ENCODE measurements around the gene NPBWR2. TPM values are rescaled to one million over a fixed set of nuclear protein-coding genes. Genes with fewer than 3 reads are reported as not detected.

The NPBWR2 gene
- total RNA-seq, 1 experiment from 2014 or later = not detected

DNA sequence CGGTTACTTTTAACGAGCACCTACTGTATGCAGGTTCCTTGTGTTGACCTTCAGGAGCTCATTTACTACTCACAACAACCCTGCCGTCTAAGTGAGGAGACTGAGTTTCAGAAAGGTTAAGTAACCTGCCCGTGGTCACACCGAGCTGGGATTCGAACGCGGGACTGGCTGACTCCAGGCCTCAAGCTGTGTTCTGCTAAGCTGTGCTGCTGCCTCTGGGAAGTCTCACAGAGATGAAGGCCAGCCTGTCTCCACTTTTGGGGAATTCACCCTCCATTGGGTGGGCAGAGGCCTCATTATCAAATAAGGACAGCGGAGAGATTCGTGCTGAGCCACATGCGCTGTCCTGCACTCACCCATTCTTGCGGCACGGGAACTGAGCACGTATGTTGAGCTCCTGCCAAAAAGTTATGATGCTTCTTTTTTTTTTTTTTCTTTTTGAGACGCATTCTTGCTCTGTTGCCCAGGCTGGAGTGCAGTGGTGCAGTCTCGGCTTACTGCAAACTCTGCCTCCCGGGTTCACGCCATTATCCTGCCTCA lies 31.0 kb upstream of the NPBWR2 start:
- no peak for ATAC-seq
- no peak overlapping the region for H3K9ac ChIP-seq (ENCODE audit: low read length)
- H3K79me2 ChIP-seq (ENCODE audit: insufficient read depth, low read length) = no peaks in the 10 kb centered on the region
- no peaks in the 10 kb centered on the region for H4K20me1 ChIP-seq (ENCODE audit: insufficient read depth)
- CTCF ChIA-PET = no interaction called here
- no peak overlapping the region for H3K27ac ChIP-seq (ENCODE audit: low read depth, low read length)
- no peaks in the 10 kb centered on the region for H3K9me2 ChIP-seq (ENCODE audit: insufficient read depth)
- no peak for DNase-seq (ENCODE audit: low read depth, low spot score)
- no peaks in the 10 kb centered on the region for H3K36me3 ChIP-seq (ENCODE audit: control insufficient read depth in 1 of 2, insufficient read depth in 2 of 2, low read length in 2 of 2)
- no peaks in the 10 kb centered on the region for H3K4me1 ChIP-seq (ENCODE audit: control insufficient read depth in 1 of 2, insufficient read depth in 2 of 2, low read length in 2 of 2)
- no TSS peak for BruUV-seq (replicated peaks)
- intact Hi-C loops (cut with micrococcal nuclease) = no loop called here
- H3K27me3 ChIP-seq (ENCODE audit: insufficient read depth, low read length) = no peaks in the 10 kb centered on the region
- H3K4me3 ChIP-seq (replicated peaks in 1 of 2; ENCODE audit: low read depth in 1 of 2, low read length in 2 of 2) = no peak overlapping the region
- H3K4me2 ChIP-seq (ENCODE audit: low read length) = no peak overlapping the region
- H2AFZ ChIP-seq (ENCODE audit: low read depth, low read length, poor library complexity, severe bottlenecking) = no peak overlapping the region
- no peak for TF ChIP-seq ELF1 (IDR thresholded peaks at IDR 0.05; ENCODE audit: borderline replicate concordance, low read depth)
- TF ChIP-seq ZNF274 (IDR thresholded peaks at IDR 0.05; ENCODE audit: low read depth, low read length) = no peak
- no peak for TF ChIP-seq POLR2A (IDR thresholded peaks at IDR 0.05; ENCODE audit: borderline replicate concordance, extremely low read depth, insufficient read depth, insufficient read length)
- TF ChIP-seq YY1 (IDR thresholded peaks at IDR 0.05; ENCODE audit: extremely low read depth, insufficient replicate concordance, low read depth, low read length) = no peak
- no peak for TF ChIP-seq ZFX (IDR thresholded peaks at IDR 0.05)
- TF ChIP-seq, protein P1, sequence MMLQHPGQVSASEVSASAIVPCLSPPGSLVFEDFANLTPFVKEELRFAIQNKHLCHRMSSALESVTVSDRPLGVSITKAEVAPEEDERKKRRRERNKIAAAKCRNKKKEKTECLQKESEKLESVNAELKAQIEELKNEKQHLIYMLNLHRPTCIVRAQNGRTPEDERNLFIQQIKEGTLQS (IDR thresholded peaks at IDR 0.05) = no peak
- TF ChIP-seq, protein P2, sequence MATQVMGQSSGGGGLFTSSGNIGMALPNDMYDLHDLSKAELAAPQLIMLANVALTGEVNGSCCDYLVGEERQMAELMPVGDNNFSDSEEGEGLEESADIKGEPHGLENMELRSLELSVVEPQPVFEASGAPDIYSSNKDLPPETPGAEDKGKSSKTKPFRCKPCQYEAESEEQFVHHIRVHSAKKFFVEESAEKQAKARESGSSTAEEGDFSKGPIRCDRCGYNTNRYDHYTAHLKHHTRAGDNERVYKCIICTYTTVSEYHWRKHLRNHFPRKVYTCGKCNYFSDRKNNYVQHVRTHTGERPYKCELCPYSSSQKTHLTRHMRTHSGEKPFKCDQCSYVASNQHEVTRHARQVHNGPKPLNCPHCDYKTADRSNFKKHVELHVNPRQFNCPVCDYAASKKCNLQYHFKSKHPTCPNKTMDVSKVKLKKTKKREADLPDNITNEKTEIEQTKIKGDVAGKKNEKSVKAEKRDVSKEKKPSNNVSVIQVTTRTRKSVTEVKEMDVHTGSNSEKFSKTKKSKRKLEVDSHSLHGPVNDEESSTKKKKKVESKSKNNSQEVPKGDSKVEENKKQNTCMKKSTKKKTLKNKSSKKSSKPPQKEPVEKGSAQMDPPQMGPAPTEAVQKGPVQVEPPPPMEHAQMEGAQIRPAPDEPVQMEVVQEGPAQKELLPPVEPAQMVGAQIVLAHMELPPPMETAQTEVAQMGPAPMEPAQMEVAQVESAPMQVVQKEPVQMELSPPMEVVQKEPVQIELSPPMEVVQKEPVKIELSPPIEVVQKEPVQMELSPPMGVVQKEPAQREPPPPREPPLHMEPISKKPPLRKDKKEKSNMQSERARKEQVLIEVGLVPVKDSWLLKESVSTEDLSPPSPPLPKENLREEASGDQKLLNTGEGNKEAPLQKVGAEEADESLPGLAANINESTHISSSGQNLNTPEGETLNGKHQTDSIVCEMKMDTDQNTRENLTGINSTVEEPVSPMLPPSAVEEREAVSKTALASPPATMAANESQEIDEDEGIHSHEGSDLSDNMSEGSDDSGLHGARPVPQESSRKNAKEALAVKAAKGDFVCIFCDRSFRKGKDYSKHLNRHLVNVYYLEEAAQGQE (IDR thresholded peaks at IDR 0.05; ENCODE audit: low read depth) = no peak
- no peak for TF ChIP-seq FOSL1 (IDR thresholded peaks at IDR 0.05; ENCODE audit: low read depth)
- TF ChIP-seq RAD21 (IDR thresholded peaks at IDR 0.05; ENCODE audit: low read depth) = no peak
- TF ChIP-seq SRF (IDR thresholded peaks at IDR 0.05; ENCODE audit: low read depth) = no peak
- TF ChIP-seq, protein P3, sequence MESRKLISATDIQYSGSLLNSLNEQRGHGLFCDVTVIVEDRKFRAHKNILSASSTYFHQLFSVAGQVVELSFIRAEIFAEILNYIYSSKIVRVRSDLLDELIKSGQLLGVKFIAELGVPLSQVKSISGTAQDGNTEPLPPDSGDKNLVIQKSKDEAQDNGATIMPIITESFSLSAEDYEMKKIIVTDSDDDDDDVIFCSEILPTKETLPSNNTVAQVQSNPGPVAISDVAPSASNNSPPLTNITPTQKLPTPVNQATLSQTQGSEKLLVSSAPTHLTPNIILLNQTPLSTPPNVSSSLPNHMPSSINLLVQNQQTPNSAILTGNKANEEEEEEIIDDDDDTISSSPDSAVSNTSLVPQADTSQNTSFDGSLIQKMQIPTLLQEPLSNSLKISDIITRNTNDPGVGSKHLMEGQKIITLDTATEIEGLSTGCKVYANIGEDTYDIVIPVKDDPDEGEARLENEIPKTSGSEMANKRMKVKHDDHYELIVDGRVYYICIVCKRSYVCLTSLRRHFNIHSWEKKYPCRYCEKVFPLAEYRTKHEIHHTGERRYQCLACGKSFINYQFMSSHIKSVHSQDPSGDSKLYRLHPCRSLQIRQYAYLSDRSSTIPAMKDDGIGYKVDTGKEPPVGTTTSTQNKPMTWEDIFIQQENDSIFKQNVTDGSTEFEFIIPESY (IDR thresholded peaks at IDR 0.05; ENCODE audit: extremely low read depth, insufficient replicate concordance, low read length) = no peak
- TF ChIP-seq EGR1 (IDR thresholded peaks at IDR 0.05; ENCODE audit: low read depth) = no peak
- no peak for TF ChIP-seq POLR2AphosphoS5 (IDR thresholded peaks at IDR 0.05; ENCODE audit: low read depth, low read length)
- TF ChIP-seq EZH2phosphoT487 (IDR thresholded peaks at IDR 0.05; ENCODE audit: borderline replicate concordance) = no peak
- TF ChIP-seq, protein P4, sequence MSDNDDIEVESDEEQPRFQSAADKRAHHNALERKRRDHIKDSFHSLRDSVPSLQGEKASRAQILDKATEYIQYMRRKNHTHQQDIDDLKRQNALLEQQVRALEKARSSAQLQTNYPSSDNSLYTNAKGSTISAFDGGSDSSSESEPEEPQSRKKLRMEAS (IDR thresholded peaks at IDR 0.05) = no peak
- no peak for TF ChIP-seq CBX3 (IDR thresholded peaks at IDR 0.05; ENCODE audit: low read depth)
- RAD21 ChIA-PET (ENCODE audit: low non-redundant PET in 1 of 2, low total read pairs in 2 of 2, uncharacterized antibody in 2 of 2, unreplicated experiment in 2 of 2) = no interaction called here
- peaks cover 0 to 4% of the 10 kb centered on the region in 2 experiments; a peak in 2 of 4 replicates for H3K9me3 ChIP-seq (ENCODE audit: control insufficient read depth in 1 of 2, insufficient read depth in 1 of 2, low read depth in 1 of 2, low read length in 2 of 2)
- POLR2A ChIA-PET = no interaction called here
